Osteocyte (in vitro differentiated cells): ENCODE data around the gene IFNG. TPM values are rescaled to one million over a fixed set of nuclear protein-coding genes. Genes with fewer than 3 reads are reported as not detected.

ENCODE experiments used
- DNase-seq: peaks from one replicate; pipeline ENCODE4 v3.0.0; 2021; ENCODE audit warnings: mixed read lengths; ENCODE audit not compliant: unreplicated experiment; ENCODE audit errors: extremely low spot score
- H3K27ac Mint-ChIP-seq: one replicate; pipeline ENCODE4 v1.8.0; 2021; ENCODE audit warnings: mild to moderate bottlenecking, mixed read lengths; ENCODE audit not compliant: unreplicated experiment
- H3K27me3 Mint-ChIP-seq: one replicate; pipeline ENCODE4 v1.8.0; 2021; ENCODE audit warnings: mixed read lengths; ENCODE audit not compliant: unreplicated experiment
- H3K36me3 Mint-ChIP-seq: one replicate; pipeline ENCODE4 v1.8.0; 2021; ENCODE audit warnings: mixed read lengths; ENCODE audit not compliant: unreplicated experiment
- H3K4me1 Mint-ChIP-seq: one replicate; pipeline ENCODE4 v1.8.0; 2021; ENCODE audit warnings: mixed read lengths; ENCODE audit not compliant: unreplicated experiment
- H3K4me3 Mint-ChIP-seq: one replicate; pipeline ENCODE4 v1.8.0; 2021; ENCODE audit warnings: mild to moderate bottlenecking, moderate library complexity, mixed read lengths; ENCODE audit not compliant: unreplicated experiment
- H3K9me3 Mint-ChIP-seq: one replicate; pipeline ENCODE4 v1.8.0; 2021; ENCODE audit warnings: mixed read lengths; ENCODE audit not compliant: unreplicated experiment
- total RNA-seq: library from RNA; stranded (reverse); gene quantifications from 2 replicates; pipeline ENCODE4 v1.2.1, GENCODE V29; 2021
- TF ChIP-seq, protein P1 (sequence below): fragments of 200-600 bp; sonication (generic); IDR thresholded peaks from 2 replicates; pipeline ENCODE4 v1.5.0; 2021; ENCODE audit warnings: antibody characterized with exemption, mild to moderate bottlenecking, moderate library complexity

IFNG gene
- total RNA-seq, 1 donor from 2014 or later = not detected

DNA sequence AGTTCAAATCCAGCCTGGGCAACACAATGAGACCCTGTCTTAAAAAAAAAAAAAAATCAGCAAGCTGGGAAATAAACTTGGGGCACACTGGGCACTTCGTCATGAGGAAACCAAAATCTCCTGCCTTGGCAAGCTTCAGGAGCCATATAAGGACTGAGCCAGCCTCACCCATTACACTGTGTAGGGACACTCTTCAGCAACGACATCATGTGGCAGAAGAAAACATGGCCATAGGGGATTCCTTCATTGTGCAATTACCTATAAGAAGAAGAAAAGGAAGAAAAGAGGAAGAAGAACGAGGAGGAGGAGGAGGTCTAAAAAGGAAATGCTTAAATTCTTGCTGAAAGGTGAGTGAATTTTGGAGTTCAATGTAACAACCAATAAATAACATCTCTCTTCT is 26.1 kb upstream of the IFNG start:
- Mint-ChIP-seq H3K36me3 (no peaks in the 10 kb centered on the region), H3K9me3 (no peaks in the 10 kb centered on the region), H3K27me3 (peaks cover 62% of the 10 kb centered on the region), H3K27ac (no peak overlapping the region), H3K4me3 (no peak overlapping the region), H3K4me1 (peaks cover 7% of the 10 kb centered on the region)
- TF ChIP-seq, protein P1, sequence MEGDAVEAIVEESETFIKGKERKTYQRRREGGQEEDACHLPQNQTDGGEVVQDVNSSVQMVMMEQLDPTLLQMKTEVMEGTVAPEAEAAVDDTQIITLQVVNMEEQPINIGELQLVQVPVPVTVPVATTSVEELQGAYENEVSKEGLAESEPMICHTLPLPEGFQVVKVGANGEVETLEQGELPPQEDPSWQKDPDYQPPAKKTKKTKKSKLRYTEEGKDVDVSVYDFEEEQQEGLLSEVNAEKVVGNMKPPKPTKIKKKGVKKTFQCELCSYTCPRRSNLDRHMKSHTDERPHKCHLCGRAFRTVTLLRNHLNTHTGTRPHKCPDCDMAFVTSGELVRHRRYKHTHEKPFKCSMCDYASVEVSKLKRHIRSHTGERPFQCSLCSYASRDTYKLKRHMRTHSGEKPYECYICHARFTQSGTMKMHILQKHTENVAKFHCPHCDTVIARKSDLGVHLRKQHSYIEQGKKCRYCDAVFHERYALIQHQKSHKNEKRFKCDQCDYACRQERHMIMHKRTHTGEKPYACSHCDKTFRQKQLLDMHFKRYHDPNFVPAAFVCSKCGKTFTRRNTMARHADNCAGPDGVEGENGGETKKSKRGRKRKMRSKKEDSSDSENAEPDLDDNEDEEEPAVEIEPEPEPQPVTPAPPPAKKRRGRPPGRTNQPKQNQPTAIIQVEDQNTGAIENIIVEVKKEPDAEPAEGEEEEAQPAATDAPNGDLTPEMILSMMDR = no peak
- DNase-seq = no peak

DNA sequence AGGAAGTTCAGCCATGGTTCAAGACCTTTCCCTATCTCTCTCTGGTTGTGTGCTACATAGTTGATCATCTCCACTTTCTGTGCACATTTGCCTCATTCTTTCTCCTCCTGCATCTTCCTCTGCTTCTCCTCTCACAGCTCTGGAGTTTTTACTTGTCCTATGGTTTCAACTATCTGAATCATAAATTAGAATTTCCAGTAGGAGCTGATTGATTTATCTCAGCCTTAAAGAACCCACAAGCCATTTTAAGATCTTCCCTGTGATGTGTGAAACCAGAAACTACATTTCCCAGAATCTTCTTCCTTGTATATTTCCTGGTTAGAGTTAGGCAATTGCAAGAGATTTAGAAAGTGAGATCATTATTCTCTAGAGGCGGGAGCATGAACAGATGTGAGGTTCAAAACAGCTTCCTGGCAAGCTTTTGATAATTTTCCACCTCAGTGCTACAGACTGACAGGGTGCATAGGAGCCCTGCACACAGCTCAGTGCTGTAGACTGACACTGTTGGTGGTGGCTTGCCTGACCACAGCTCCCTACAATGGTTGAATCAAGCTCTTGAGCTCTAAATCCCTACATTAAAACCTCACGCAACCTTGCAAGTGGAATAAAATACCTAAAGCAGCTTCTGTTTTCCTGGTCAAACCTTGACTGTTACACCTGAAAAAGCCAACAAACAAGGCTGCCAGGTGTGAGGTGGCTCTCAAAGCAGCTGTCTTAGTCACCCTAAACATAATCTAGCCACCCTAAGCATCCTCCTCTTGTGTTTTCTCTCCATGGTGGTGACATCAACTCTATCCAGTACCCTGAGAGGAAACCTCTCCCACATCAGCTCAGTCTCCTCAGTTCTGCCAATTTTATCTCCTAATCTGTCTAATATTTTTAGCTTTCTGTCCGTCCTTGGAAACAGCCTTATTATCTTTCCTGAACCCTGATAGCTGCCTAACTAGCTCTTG is 21.5 kb upstream of the IFNG start:
- no peaks in the 10 kb centered on the region for H3K36me3 Mint-ChIP-seq
- H3K9me3 Mint-ChIP-seq = no peaks in the 10 kb centered on the region
- H3K27me3 Mint-ChIP-seq = peaks cover 54% of the 10 kb centered on the region
- H3K27ac Mint-ChIP-seq = no peak overlapping the region
- DNase-seq = no peak
- H3K4me3 Mint-ChIP-seq = no peak overlapping the region
- TF ChIP-seq, protein P1 = no peak
- H3K4me1 Mint-ChIP-seq = peaks cover 2% of the 10 kb centered on the region

DNA sequence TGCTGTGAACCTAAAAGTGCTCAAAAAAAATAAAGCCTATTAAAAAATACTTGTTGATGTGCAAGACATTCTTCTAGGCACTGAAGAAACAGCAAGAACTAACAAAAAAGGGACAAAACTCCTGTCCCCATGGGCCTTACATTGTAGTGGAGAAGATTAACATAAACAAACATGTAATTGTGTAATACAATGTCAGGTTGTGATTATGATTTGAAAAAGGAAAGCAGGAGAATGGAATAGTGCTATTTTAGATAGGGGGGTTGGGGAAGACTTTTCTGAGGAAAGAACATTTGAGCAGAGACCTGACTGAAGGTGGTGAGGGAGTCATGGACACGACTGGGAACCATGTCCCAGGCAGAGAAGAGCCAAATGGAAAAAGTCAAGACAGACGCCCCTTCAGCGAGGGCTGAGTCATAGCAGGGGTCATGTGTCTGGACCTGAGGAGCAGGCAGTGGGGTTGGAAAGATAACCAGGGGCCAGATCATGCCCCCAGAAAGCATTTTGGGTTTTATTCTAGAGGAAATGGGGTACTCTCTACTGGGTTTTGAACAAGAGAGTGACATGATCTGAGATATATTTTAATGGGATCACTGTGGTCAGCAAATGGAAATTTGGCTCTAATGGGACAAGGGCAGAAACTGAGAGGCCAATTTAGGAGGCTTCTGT is 19.4 kb upstream of the IFNG start:
- no peak for DNase-seq
- Mint-ChIP-seq H3K9me3 (no peaks in the 10 kb centered on the region), H3K27ac (no peak overlapping the region), H3K27me3 (peaks cover 46% of the 10 kb centered on the region), H3K4me1 (peaks cover 2% of the 10 kb centered on the region), H3K4me3 (no peak overlapping the region), H3K36me3 (no peaks in the 10 kb centered on the region)
- TF ChIP-seq, protein P1 = no peak

DNA sequence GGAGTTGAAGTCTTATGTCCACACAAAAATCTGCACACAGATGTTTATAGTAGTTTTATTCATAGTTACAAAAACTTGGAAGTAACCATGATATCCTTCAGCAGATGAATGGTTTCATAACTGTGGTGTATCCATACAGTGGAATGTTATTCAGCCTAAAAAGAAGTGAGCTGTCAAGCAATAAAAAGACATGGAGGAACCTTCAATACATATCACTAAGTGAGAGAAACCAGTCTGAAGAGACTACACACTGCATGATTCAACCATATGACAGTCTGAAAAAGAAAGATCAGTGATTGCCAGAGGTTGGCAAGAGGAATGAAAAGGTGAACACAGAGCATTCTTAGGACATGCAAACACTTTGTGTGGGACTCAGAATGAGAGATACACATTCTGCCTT is 18.6 kb upstream of the IFNG start:
- Mint-ChIP-seq H3K36me3 (no peaks in the 10 kb centered on the region), H3K4me3 (no peak overlapping the region), H3K4me1 (peaks cover 2% of the 10 kb centered on the region), H3K27ac (no peak overlapping the region), H3K9me3 (no peaks in the 10 kb centered on the region), H3K27me3 (peaks cover 41% of the 10 kb centered on the region)
- TF ChIP-seq, protein P1 = no peak
- no peak for DNase-seq

DNA sequence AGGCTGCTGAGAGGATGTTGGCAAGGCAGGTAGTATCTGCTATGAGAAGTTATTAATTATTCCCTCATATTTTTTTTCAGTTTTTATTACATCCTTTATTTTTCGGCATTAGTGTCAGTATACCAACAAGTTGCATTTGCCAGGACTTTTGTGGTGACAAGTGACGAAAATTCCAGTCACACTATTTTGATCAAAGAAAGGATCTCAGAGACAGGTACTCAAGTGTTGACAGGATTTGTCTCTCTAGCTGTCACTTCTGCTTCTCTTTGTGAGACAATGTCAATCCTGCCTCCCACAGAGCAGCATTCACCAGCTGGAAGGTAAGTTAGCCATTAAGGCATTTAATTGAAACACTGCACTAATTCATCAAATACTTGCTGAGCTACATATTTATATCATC is 18.0 kb upstream of the IFNG start:
- Mint-ChIP-seq H3K27me3 (peaks cover 41% of the 10 kb centered on the region), H3K4me3 (no peak overlapping the region), H3K27ac (no peak overlapping the region), H3K4me1 (peaks cover 2% of the 10 kb centered on the region), H3K36me3 (no peaks in the 10 kb centered on the region), H3K9me3 (no peaks in the 10 kb centered on the region)
- TF ChIP-seq, protein P1 = no peak
- DNase-seq = no peak
